Measurements from ENCODE around the gene FAM193B.
"Not testable (repeated sequence)": the region's sequence is repeated elsewhere in the genome, so short reads cannot be mapped to it uniquely, and the experiment has no call there.

FAM193B gene

GRCh38 chr5:177535125-177535524 is 19.2 kb downstream of the FAM193B start:
- no peak for DNase-seq

GRCh38 chr5:177534433-177534832 is 19.9 kb downstream of the FAM193B start:
- not testable (repeated sequence) for DNase-seq

DNA sequence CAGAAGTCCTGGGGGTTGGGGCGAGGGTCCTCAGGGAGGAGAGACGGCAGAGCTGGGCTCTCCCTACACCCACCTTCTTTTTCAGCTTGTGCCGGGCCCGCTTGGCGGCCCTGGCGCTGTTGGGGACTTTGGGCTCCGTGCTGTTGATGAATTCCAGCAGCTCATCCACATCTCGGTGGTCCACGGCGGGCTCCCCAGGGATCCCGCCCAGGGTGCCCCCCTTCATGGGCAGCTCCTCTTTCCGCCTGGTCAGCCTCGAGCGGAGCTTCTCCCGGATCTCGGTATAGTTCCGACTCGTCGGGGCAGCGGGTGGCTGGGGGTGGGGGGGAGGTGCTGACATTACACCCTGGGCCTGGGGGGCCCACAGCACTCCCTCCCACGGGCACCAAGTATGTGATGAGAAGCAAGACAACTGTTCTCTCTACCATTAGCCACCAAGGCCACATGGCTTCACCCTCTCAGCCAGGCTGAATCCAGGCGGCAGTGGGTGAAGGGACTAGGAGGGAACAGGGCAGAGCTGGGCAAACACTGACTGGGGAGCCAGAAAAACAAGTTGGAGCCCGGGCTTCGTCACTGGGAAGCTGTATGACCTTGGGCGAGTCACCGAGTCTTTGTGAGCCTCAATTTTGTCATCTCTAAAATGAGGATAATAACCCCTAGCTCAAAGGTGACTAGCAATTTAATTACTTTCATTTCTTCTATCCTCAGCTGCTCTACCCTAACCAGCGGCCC is 23.0 kb downstream of the FAM193B start:
- no peak for DNase-seq

DNA sequence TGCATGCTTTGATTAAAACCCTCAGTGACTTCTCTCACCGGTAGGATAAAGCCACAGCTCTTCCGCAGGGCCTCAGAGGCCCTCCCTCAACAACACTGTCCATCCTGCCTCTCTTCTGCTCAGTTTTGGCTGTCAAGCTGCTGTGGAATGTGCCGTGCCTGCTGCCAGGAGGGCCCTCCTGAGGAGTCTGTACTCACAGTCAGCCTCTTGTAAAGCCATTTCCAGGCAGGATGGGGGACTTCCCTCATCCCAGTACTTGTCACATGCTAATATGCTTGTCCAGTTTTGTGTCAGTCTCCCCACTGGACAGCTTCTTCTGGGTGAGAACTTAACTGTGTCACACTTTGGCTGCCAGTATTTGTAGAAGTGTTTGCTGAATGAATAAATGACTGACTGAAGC is 23.7 kb downstream of the FAM193B start:
- no peak for DNase-seq

- no peak for DNase-seq
Observed at GRCh38 chr5:177529247-177530203, 24.8 kb downstream of the FAM193B start.

- DNase-seq: no peak
Observed at GRCh38 chr5:177528631-177529030, 25.7 kb downstream of the FAM193B start.

GRCh38 chr5:177527595-177527994 is 26.8 kb downstream of the FAM193B start:
- no peak for DNase-seq

GRCh38 chr5:177526791-177527190 is 27.6 kb downstream of the FAM193B start:
- no peak for DNase-seq

- DNase-seq: no peak
Observed at GRCh38 chr5:177526191-177526590, 28.2 kb downstream of the FAM193B start.

DNA sequence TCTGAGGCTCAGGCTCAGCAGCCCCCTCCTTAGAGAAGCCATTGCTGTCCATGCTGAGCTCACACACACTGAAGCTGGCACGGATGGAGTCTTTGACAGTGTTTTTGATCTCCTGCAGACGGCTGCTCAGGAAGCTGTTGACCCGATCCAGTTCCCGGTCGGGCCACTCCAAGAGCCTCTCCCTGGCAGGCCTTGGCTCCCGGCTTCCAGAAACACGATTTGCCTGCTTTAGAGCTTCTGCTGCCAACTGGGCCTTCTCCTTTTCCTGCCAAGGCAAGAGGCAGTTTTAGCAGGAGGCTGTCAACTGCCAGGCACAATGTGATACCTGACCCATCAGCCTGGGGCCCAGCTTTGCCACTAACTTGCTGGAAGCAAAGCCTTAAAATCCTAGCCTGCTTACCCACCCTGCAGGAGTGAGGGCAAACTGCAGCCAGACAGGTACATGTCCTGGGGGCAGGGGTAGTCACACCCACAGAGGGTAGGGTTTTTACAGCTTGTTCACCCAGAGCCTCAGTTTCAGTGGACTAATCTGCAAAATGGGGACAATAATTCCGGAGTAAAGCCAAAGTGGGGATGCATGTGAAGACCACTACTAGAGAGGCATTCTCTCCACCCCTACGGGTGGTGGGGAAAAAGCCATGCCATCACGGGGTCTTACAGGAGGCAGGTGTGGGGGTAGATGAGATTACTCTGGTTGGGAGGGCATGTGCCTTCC is 29.3 kb downstream of the FAM193B start:
- no peak for DNase-seq

- no peak for DNase-seq
Observed at GRCh38 chr5:177524539-177524900, 29.8 kb downstream of the FAM193B start.

DNA sequence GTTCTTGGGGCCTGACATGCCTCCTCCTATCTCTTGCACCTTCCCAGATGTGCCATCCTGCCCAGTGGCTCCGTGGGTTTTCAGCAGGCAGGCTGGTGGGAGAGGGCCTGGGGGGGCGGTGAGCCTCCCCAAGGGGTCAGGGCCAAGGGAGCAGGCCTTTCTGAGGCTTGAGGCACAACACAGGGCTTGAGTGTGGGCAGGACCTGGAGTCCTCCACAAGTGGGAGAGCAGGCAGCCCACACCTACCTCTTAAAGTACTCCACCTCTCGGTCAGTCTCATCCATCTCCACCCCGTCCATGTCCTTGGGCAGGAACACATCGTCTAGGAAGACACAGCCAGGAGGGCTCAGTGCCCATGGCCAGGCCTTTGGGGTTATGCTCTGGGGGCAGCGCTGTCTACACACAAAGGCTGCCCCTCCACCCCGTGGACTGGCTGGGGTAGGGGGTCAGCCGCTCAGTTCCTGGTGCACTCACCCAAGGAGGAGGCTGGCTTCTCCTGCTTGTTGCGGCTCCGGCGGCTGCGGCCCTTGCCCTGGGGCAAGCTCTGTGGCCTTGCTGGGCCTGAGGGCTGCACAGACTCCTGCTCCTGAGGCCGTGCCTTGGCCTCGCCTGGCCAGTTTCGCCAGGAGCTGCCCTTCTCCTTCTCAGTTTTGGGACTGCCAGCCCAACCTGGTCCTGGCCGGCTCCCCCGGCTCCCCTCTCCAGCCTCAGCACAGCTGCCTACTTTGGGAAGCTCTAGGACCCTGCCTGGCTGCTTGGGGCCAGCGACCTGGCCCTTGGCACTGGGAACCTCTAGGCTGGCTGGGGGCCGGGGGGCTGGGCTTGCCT is 30.4 kb downstream of the FAM193B start:
- no peak for DNase-seq

DNA sequence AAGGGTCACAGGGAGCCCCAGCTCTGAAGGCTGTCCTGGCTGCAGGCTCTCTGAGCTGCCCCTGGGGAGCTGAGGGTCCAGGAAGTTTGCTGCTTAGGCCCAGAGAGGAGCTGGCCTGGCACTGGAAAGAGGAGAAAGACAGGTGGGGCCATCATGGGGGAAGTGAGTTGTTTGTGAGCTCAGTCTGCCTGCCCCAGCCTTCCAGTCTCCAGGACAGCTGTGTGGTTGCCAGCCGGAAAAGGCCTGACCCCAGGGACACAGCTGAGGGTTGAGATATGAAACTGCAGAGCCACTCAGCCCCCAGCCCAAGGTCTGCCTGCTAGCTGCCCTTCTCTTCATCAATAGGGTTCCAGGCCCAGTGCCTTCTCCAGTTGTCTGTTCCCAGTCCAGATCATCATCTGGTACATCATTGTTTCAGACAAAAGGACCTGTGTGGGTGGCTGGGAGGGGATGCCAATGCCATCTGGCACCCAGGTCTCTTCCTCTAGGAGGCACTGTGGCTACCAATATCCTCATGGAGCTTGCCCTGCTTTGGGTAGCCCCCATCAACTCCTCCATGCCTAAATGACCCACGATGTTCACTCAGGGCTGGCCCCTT is 33.3 kb downstream of the FAM193B start:
- no peak for DNase-seq

DNA sequence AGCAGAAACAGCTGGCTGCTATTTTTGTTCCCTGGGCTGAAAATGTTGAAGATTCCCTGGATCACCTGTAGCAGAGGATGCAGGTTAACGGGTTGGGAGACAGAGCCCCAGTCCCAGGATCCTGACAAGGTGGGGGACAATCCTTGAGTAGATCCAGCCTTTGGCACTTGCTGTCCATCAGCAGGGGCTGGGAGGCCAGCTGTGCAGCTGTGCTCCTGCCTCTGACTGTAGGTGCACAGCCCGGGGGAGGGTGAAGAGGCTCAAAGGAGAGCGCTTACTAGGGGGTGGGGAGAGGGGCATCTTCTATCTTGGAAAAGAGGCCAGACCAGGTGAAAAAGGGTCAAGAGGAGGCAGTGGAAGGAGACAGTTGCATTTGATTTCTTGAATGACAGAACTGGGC is 34.1 kb downstream of the FAM193B start:
- DNase-seq: no peak

GRCh38 chr5:177519463-177520235 is 34.7 kb downstream of the FAM193B start:
- no peak for DNase-seq

GRCh38 chr5:177516601-177517568 is 37.5 kb downstream of the FAM193B start, which contains the start of gene DDX41:
DDX41 (minus strand) TSS chr5:177516961; CDS start chr5:177516945, 16 bp downstream.
- DNase-seq: peak; percentile 98

DNA sequence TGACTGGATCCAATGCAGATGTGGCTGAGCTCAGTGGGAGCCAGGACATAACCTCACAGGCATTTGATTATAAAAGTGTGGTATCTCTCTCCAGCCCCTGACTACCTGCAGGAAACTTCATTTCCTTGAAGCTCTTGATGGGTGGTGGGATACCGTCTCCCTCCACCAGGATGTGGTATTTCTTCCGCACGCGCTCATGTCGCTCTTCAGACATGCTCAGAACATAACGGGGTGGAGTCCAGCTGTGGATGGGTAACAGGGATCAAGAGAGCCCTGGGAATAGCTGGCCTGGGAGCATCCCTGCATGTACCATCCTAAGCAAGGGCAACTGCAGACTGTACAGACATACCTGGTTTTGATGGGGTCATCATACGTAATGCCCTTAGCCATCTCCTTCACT is 38.8 kb downstream of the FAM193B start:
- DNase-seq: no peak

DNA sequence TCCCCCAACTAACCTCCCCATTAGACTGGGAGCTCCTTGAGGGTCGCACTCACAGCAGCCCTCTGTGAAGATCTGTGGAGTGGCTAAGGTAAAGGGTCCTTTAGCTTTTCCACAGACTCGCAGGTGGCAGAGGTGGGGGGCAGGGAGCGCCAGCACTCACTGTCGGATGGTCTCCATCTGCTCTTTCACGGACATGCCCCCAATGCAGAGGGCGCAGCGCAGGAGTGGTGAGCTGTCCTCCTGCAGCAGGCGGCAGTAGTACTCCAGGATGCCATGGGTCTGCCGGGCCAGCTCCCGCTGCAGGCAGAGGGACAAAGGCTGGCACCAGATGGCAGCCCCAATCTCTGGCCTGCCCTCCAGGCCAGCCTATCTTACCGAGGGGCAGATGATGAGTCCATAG is 39.8 kb downstream of the FAM193B start:
- DNase-seq: no peak

DNA sequence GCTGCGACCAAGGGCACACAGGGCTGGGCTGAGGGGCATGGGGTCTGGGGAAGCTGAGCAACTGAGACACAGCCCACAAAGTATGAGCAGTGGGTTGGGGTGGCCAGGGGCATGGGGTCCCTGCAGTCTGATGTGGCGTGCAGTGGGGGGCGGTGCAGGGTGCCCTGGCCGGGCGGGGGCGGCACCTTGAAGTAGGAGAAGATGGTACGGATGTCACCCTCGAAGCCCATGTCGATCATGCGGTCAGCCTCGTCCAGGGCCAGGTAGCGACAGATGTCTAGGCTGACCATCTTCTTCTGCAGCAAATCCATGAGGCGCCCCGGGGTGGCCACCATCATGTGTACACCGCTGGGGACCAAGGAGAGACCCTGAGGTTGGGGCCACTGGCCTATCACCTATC is 40.9 kb downstream of the FAM193B start:
- DNase-seq: no peak
